ENCODE data around the gene SLC44A5. TPM values are rescaled to one million over a fixed set of nuclear protein-coding genes. Genes with fewer than 3 reads are reported as not detected.
"Not testable (repeated sequence)": the region's sequence is repeated elsewhere in the genome, so short reads cannot be mapped to it uniquely, and the experiment has no call there.

Gene SLC44A5
- total RNA-seq, result 3.0 and 13.3 TPM in 2 replicates

GRCh38 chr1:75611014-75611413, at the start of gene SLC44A5:
Gene SLC44A5 (minus strand): TSS chr1:75611114. CDS start chr1:75541447, 69,667 bp downstream.
- no peak for DNase-seq (ENCODE audit: low read depth, low spot score)

DNA sequence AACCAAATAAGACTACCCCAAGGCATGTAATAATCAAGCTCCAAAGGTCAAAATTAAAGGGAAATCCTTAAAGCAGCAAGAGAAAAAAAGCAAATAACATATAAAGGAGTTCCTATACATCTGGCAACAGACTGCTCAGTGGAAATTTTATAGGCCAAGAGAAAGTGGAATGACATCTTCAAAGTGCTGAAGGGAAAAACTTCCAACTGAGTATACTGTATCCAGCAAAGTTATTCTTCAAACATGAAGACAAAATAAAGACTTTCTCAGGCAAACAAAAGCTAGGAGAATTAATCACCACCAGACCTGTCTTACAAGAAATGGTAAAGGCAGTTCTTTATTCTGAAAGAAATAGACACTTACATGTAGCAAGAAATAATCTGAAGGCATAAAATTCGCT, 45.0 kb upstream of the SLC44A5 start:
- DNase-seq (ENCODE audit: low read depth, low spot score), result no peak

GRCh38 chr1:75647183-75647582, 36.3 kb upstream of the SLC44A5 start:
- not testable (repeated sequence) for DNase-seq (ENCODE audit: low read depth, low spot score)

- not testable (repeated sequence) for DNase-seq (ENCODE audit: low read depth, low spot score)
Measured at GRCh38 chr1:75645153-75645552, 34.2 kb upstream of the SLC44A5 start.

- DNase-seq (ENCODE audit: low read depth, low spot score), result peak; percentile 30
Measured at GRCh38 chr1:75643460-75643859, 32.5 kb upstream of the SLC44A5 start.

- DNase-seq (ENCODE audit: low read depth, low spot score), result no peak
Measured at GRCh38 chr1:75641325-75641724, 30.4 kb upstream of the SLC44A5 start.

DNA sequence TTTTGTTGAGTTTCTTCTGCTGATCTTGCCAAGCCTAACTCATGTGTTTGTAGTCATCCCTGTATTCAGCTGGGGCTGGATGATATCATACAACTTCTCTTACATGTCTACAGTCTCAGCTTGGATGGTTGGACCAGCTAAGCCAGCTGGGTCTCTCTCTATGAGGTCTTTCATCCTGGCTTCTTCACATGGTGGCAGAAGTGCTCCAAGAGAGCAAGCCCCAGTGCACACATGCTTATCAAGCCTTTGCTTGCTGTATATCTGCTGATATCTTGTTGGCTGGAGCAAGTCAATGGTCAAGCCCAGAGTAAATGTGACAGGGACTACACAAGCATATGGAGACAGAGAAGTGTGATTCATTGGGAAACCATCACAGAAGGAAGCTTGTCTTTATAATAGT, 29.2 kb upstream of the SLC44A5 start:
- no peak for DNase-seq (ENCODE audit: low read depth, low spot score)

DNA sequence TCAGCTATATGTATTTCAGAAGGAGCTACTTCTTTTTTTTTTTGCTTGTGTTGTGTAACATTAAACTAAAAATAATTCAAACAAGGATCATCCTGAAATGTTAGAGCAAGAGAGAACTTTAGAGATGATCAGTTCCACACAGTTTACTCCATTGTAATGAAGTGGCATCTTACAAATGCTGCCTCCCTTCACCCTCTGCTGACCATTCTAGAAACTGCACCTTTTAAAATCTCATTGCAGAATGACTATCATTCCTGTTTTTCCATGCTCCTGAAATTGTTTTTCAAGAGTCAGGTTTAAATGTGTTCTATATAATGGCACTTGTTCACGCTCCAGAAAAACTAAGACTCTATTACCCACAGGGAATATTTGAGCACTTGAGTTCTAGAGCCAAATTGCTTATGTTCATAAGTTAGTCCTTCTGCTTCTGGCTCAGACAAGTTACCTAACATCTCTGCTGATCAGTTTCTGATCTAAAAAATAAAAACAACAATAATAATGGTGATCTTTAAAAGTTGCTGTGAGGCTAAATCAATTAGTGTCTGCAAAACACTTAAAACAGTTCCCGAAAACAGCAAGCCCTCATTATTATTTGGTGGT, 21.5 kb upstream of the SLC44A5 start:
- DNase-seq (ENCODE audit: low read depth, low spot score), result no peak

DNA sequence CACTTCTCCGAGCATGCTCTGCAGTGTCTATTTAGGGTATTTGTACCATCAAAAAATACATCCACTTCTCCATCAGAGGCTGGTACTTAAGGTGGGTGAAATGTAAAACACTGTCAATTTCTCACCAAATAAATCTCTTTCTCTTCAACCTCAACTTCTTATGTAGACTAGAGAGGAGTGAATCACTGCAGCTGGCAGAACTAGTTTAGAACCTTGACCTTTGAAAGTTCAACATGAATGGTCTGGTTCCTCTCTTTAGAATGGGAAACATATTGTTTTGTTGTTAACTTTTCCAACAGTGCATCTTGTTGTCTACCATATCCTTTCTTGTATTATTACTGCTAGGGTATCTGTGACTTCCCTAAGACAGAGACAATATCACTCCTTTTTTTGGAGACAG, 20.1 kb upstream of the SLC44A5 start:
- DNase-seq (ENCODE audit: low read depth, low spot score), result no peak

DNA sequence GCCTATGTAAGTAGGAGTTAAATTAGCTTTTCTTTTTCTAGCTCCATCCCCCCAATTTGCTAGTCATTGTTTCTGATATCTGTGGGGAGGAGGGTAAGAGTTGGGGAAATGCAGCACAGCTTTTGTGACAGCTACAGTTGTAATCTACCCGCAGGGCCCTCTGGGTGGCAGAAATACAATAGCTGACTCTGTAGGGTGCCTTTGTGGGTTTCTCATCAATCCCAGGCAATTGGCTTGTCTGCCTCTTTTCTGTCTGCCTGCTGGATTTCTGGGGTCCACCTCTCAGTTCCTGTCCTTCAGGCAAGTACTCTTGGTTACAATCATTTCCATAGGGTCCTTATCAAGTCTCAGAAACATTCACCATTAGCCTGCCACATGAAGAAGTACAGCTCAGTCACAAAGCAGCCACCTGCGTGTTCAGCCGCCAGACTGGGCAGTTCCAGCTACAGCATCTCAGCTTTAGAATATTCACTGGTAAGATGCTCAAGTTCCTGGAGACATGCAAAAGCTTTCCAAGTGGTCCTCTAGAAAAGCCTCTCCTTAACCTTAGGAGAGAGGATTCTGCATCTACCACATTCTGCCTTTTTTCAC, 19.2 kb upstream of the SLC44A5 start:
- DNase-seq (ENCODE audit: low read depth, low spot score), result no peak

- no peak for DNase-seq (ENCODE audit: low read depth, low spot score)
Measured at GRCh38 chr1:75625795-75626194, 14.9 kb upstream of the SLC44A5 start.

DNA sequence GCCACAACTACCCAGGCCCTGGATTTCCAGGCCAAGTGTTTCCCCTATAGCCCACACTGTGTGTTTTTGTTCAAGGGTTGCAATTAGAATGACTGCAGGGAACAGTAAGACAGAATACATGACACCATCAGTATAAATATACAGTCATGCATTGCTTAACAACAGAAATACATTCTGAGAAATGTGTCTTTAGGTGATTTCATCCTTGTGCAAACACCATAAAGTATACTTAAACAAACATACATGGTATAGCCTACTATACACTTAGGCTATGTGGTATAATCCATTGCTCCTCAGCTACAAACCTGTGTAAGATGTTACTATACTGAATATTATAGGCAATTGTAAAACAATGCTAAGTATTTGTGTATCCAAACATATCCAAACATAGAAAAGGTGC, 7.5 kb upstream of the SLC44A5 start:
- DNase-seq (ENCODE audit: low read depth, low spot score), result no peak

DNA sequence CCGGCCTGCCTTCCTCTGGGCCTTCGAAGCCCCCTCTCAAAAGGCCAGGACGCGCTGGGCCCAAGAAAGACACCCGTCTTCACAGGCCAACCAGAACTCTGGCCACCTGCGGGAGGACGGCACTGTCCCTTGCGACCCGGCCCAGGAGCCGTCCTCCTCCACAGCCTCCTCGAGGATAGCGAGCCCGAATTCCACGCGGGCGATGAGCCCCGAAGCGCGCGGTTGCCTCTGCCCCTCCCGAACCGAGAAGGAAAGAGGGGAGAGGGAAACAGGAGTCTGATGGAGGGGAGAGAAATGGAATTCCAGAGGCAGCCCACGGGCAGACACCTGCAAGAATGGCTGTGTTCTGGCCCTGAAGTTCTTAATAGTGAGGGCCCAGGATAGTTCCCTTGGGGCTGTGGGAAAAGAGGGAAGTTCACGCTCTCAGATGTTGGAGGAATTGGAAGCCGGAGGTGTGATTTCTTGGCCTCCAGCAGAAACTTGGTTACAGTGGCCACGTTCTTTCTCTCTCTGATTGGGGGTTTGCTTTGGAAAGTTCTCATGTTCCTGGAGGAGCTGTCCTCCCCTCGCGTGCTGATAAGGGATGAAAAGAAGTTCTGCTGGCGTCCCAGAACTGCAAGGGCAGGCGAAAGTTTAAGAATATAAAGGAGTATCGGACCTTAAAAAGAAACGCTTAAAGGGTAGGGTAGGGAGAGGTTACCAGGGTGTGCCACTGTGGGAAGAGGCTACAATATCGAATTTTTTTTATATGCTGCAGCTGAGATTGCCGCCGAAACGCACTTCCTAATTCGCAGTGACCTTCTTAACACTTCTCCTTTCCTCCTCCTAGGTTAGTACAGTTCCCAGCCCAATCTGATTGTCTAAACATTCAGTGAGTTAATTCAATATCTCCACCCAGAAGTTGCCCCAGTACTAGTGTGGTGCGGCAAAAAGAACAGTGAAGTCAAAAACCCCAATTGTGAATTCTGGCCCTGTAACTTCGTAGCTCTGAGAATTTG, 5.8 kb upstream of the SLC44A5 start:
- DNase-seq (ENCODE audit: low read depth, low spot score), result no peak

GRCh38 chr1:75615613-75616435, 4.9 kb upstream of the SLC44A5 start:
- DNase-seq (ENCODE audit: low read depth, low spot score), result no peak

DNA sequence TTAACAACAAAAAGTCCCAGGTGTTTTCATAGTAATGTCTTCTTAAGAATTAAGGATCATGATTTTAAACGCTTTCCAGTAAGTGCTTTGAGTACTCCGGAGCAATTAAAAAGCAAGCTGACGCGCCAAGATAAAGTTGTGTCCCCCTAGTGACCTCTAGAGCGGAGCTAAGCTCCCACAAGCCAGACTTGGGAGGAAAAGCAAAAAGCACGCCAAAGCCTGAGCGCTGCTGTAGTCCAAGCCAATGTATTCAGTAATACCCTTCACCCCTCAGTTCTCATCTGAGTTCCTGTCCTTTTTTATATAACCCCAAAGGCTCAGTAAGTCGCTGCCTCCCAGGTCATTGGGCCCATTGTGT, 3.5 kb upstream of the SLC44A5 start:
- DNase-seq (ENCODE audit: low read depth, low spot score), result no peak

GRCh38 chr1:75613916-75614315, 3.0 kb upstream of the SLC44A5 start:
- DNase-seq (ENCODE audit: low read depth, low spot score), result no peak

DNA sequence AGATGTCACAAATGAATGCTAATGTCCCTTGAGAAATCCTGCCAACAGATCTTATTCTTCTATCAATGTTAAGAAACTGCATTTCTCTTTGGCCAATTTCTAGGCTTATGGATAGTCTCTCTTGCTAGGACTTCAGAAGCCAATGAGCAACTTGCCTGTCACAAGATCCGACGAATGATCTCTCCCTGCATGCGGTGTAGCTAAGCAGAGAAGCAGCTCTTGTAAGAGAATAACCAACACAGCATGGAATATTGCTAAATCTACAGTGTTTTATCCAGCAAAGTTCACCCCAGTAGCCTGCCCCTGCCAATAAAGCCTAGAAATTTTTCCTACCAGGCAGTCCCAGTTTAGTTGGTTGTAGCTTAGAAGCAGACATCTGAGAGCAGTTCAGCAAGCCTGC, 2.1 kb upstream of the SLC44A5 start:
- no peak for DNase-seq (ENCODE audit: low read depth, low spot score)

DNA sequence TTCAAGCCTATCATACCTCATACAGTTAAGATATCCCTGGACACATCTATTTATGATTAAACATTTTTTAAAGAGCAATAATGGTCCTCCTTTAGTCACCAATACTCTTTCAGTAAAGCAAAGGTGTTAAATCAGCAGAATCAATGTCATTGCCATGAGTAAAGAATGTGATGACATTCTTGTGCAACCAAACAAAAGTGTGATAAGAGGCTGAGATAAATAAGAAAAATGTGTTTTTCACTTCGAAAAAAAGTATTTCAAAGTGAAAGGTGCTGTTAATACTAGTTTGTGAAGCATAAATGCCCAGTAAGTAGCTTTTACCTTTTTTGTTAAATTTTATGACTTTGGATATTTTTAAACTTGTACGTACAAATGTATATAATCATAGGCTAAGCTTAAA, 8.4 kb downstream of the SLC44A5 start:
- DNase-seq (ENCODE audit: low read depth, low spot score), result no peak

- DNase-seq (ENCODE audit: low read depth, low spot score), result no peak
Measured at GRCh38 chr1:75600781-75601180, 10.1 kb downstream of the SLC44A5 start.

DNA sequence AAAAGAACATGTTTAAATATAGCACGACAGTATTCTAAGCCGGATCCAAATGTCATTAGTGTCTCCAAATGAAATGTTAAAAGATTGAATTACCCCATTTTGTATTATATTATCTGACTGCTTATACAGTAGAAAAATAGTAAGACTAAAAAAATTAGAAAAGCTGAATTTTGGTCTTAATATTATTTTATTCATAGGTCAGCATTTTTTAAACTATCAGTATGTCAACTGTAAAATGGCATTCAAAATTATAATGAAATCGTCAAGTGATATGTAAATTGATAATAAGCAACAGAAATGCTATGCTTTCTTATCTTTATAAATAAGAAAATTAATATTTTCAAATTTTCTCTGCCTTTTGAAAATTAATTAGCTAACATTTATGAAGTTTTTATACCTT, 16.6 kb downstream of the SLC44A5 start:
- no peak for DNase-seq (ENCODE audit: low read depth, low spot score)

DNA sequence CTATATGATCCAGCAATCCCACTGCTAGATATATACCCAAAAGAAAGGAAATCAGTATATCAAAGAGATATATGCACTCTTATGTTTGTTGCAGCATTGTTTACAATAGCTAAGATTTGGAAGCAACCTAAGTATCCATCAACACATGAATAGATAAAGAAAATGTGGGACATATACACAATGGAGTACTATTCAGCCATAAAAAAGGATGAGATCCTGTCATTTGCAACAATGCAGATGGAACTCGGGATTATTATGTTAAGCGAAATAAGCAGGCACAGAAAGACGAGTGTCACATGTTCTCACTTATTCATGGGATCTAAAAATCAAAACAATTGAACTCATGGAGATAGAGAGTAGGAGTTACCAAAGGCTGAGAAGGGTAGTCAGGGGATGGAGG, 17.5 kb downstream of the SLC44A5 start:
- DNase-seq (ENCODE audit: low read depth, low spot score), result not testable (repeated sequence)

GRCh38 chr1:75589637-75590036, 21.3 kb downstream of the SLC44A5 start:
- no peak for DNase-seq (ENCODE audit: low read depth, low spot score)

Measured in pulmonary artery endothelial cell (primary cell).